H9 (cell line): ENCODE results near the gene MMD. TPM values are rescaled to one million over a fixed set of nuclear protein-coding genes. Genes with fewer than 3 reads are reported as not detected.
A peak's percentile ranks its signal among the peaks of the same experiment; 100 is the strongest.

ENCODE experiments used
- DNase-seq: peaks from one replicate; pipeline ENCODE4 v3.0.0-alpha.2; 2017
- H2AFZ ChIP-seq: one replicate; pipeline ENCODE4 v1.6.1; 2013; ENCODE audit warnings: mild to moderate bottlenecking, low read length, control low read depth, moderate library complexity
- H2AK5ac ChIP-seq: 2 replicates; pipeline ENCODE4 v1.6.1; 2013; ENCODE audit warnings: low read length, control low read depth, mixed read lengths; ENCODE audit not compliant: insufficient read length
- H2BK120ac ChIP-seq: one replicate; pipeline ENCODE4 v1.6.1; 2013; ENCODE audit warnings: low read depth, mild to moderate bottlenecking, low read length, control low read depth, inconsistent platforms; ENCODE audit not compliant: poor library complexity, severe bottlenecking
- H2BK12ac ChIP-seq: 2 replicates; pipeline ENCODE4 v1.6.1; 2013; ENCODE audit warnings: low read length, control low read depth, mixed read lengths, low read depth; ENCODE audit not compliant: insufficient read length
- H2BK15ac ChIP-seq: 2 replicates; pipeline ENCODE4 v1.6.1; 2013; ENCODE audit warnings: low read depth, low read length, control low read depth
- H2BK20ac ChIP-seq: one replicate; pipeline ENCODE4 v1.6.1; 2013; ENCODE audit warnings: low read depth, mild to moderate bottlenecking, low read length, control low read depth, inconsistent platforms; ENCODE audit not compliant: poor library complexity, severe bottlenecking
- H2BK5ac ChIP-seq: 2 replicates; pipeline ENCODE4 v1.6.1; 2013; ENCODE audit warnings: low read length, control low read depth, mixed read lengths; ENCODE audit not compliant: insufficient read length
- H3K14ac ChIP-seq: 2 replicates; pipeline ENCODE4 v1.6.1; 2013; ENCODE audit warnings: low read length, control low read depth; ENCODE audit not compliant: insufficient read depth
- H3K18ac ChIP-seq: 2 replicates; pipeline ENCODE4 v1.6.1; 2013; ENCODE audit warnings: low read depth, mild to moderate bottlenecking, mixed read lengths, low read length, control low read depth; ENCODE audit not compliant: insufficient read length
- H3K23ac ChIP-seq: 2 replicates; pipeline ENCODE4 v1.6.1; 2013; ENCODE audit warnings: low read length, control low read depth, mixed read lengths, low read depth; ENCODE audit not compliant: insufficient read length
- H3K23me2 ChIP-seq: 2 replicates; pipeline ENCODE4 v1.6.1; 2013; ENCODE audit warnings: low read depth, mild to moderate bottlenecking, mixed read lengths, low read length, control low read depth; ENCODE audit not compliant: insufficient read length, poor library complexity, severe bottlenecking
- H3K27ac ChIP-seq: 2 replicates; pipeline ENCODE4 v1.5.1; 2013; ENCODE audit warnings: low read length, control low read depth, mixed read lengths, low read depth; ENCODE audit not compliant: insufficient read length
- H3K27me3 ChIP-seq: 2 replicates; pipeline ENCODE4 v1.6.1; 2013; ENCODE audit warnings: low read length, control low read depth, inconsistent platforms; ENCODE audit not compliant: insufficient read depth
- H3K4ac ChIP-seq: 2 replicates; pipeline ENCODE4 v1.6.1; 2013; ENCODE audit warnings: low read depth, mild to moderate bottlenecking, control low read depth, inconsistent platforms, low read length, moderate library complexity
- H3K4me1 ChIP-seq: 2 replicates; pipeline ENCODE4 v1.6.1; 2013; ENCODE audit warnings: low read length, control low read depth, inconsistent platforms; ENCODE audit not compliant: insufficient read depth
- H3K4me2 ChIP-seq: 2 replicates; pipeline ENCODE4 v1.6.1; 2013; ENCODE audit warnings: low read length, control low read depth, mixed read lengths; ENCODE audit not compliant: insufficient read length, insufficient read depth
- H3K56ac ChIP-seq: 2 replicates; pipeline ENCODE4 v1.6.1; 2013; ENCODE audit warnings: low read depth, mild to moderate bottlenecking, mixed read lengths, low read length, control low read depth; ENCODE audit not compliant: insufficient read length
- H3K79me1 ChIP-seq: 2 replicates; pipeline ENCODE4 v1.6.1; 2013; ENCODE audit warnings: low read depth, mild to moderate bottlenecking, moderate library complexity, low read length, control low read depth, inconsistent platforms; ENCODE audit not compliant: insufficient read depth, poor library complexity, severe bottlenecking
- H3K79me2 ChIP-seq: 2 replicates; pipeline ENCODE4 v1.6.1; 2013; ENCODE audit warnings: low read length, control low read depth, inconsistent platforms; ENCODE audit not compliant: insufficient read depth
- H3K9ac ChIP-seq: 2 replicates; pipeline ENCODE4 v1.6.1; 2013; ENCODE audit warnings: low read length, control low read depth, mixed read lengths; ENCODE audit not compliant: insufficient read length; ENCODE audit errors: extremely low read depth
- H3K9me3 ChIP-seq: one replicate; pipeline ENCODE4 v1.6.1; 2013; ENCODE audit warnings: low read depth, low read length, inconsistent platforms; ENCODE audit not compliant: control insufficient read depth
- H3T11ph ChIP-seq: one replicate; pipeline ENCODE4 v1.6.1; 2013; ENCODE audit warnings: mild to moderate bottlenecking, low read length, control low read depth, inconsistent platforms
- H4K20me1 ChIP-seq: one replicate; pipeline ENCODE4 v1.6.1; 2013; ENCODE audit not compliant: control insufficient read depth, insufficient read length, insufficient read depth
- H4K5ac ChIP-seq: 2 replicates; pipeline ENCODE4 v1.6.1; 2013; ENCODE audit warnings: low read depth, mild to moderate bottlenecking, mixed read lengths, low read length, control low read depth; ENCODE audit not compliant: insufficient read length
- H4K8ac ChIP-seq: replicated peaks from 2 replicates; pipeline ENCODE4 v1.6.1; 2013; ENCODE audit warnings: low read length, control low read depth, mixed read lengths, low read depth; ENCODE audit not compliant: insufficient read length
- H4K91ac ChIP-seq: 2 replicates; pipeline ENCODE4 v1.6.1; 2013; ENCODE audit warnings: low read depth, mild to moderate bottlenecking, moderate library complexity, mixed read lengths, low read length, control low read depth; ENCODE audit not compliant: insufficient read length
- H3K27ac Mint-ChIP-seq, 3 experiments: 2 replicates in 2 of 3; 3 replicates in 1 of 3; pipeline ENCODE4 v1.8.0; 2020 to 2021; ENCODE audit warnings: mixed read lengths in 3 of 3, mild to moderate bottlenecking in 1 of 3, moderate library complexity in 1 of 3
- H3K27me3 Mint-ChIP-seq: 2 replicates; pipeline ENCODE4 v1.8.0; 2021; ENCODE audit warnings: low read depth, mild to moderate bottlenecking, moderate library complexity, mixed read lengths
- H3K36me3 Mint-ChIP-seq, 3 experiments: 2 replicates in 2 of 3; 3 replicates in 1 of 3; pipeline ENCODE4 v1.8.0; 2020 to 2021; ENCODE audit warnings: low read depth in 3 of 3, mixed read lengths in 3 of 3; ENCODE audit not compliant: insufficient read depth in 1 of 3
- H3K4me1 Mint-ChIP-seq, 2 experiments: 2 replicates each; pipeline ENCODE4 v1.8.0; 2020; ENCODE audit warnings: mixed read lengths in 2 of 2
- H3K4me3 Mint-ChIP-seq, 2 experiments: 2 replicates in 1 of 2; 3 replicates in 1 of 2; pipeline ENCODE4 v1.8.0; 2020 to 2021; ENCODE audit warnings: mild to moderate bottlenecking in 2 of 2, mixed read lengths in 2 of 2, moderate library complexity in 1 of 2
- H3K9me3 Mint-ChIP-seq, 2 experiments: 2 replicates in 1 of 2; 3 replicates in 1 of 2; pipeline ENCODE4 v1.8.0; 2020; ENCODE audit warnings: mild to moderate bottlenecking in 2 of 2, mixed read lengths in 2 of 2, moderate library complexity in 1 of 2
- WGBS: extraction: QIAGEN DNeasy Blood & Tissue Kit; methylation state at CpG from one replicate; pipeline ENCODE4 v1.1.7; 2013; ENCODE audit warnings: missing lambda C conversion rate, low lambda C conversion rate, mixed read lengths; ENCODE audit not compliant: insufficient read length; ENCODE audit errors: extremely low coverage; 5-methylcytosine and 5-hydroxymethylcytosine counted together
- total RNA-seq: library from RNA; stranded (reverse); gene quantifications from 2 replicates; pipeline ENCODE4 v1.2.1, GENCODE V29; 2021
- TF ChIP-seq, protein P1 (sequence below): fragments of 200-600 bp; sonication (generic); conservative IDR thresholded peaks from 3 replicates; pipeline ENCODE4 v1.8.0; 2021; ENCODE audit warnings: antibody characterized with exemption, mild to moderate bottlenecking

The MMD gene
- total RNA-seq, 1 experiment from 2014 or later: 24.0 TPM

DNA sequence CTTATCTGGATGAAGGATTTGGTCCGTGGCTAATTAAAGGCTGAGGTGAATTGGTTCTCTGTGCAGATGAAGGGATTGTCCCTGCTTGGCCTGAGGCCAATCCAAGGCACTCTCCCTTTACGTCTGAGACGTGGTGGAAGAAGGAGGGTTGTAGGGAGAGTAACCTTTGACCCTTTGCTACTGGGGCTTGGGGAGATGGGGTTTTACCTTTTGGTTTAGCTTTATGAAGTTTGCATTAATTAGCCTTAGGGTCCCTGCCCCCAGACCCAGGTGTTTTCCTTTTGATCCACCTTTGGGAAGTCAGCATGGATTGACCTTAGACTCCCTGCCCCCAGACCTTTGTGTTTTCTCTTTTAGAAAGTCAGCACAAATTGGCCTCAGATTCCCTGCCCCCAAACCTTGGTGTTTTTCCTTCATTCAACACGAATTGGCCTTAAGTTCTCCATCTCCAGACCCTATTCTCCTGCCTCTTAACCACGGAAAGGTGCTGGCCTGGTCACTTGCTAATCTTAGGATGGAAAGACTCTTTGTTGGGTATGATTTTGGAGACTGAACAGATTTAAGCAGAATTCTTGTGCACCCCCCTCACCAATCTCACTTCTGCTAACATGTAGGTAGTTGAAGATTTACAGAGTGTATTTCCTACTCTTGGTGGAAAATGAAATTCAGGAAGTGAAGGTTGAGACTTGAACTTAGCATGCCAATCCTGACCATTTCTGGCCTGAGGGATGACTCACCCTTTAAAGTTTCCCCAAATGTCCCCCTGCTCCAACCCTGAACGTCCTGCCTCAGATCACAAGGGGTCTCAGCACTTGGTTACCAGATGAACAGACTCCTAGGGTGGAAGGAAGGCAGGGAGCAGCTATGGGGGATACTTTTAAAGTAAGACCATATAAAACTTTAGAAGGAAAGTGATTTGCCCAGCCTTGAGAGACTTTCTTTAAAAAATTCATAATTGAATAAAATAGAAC lies 23.1 kb upstream of the MMD start:
- no peak for DNase-seq
- H3K4me2 ChIP-seq: no peak overlapping the region

More for the DNA sequence above, 23.1 kb upstream of the MMD start:
- no peak overlapping the region for H3K4ac ChIP-seq
- H4K5ac ChIP-seq: no peak overlapping the region
- no peak overlapping the region for H4K91ac ChIP-seq
- Mint-ChIP-seq H3K27me3 (no peaks in the 10 kb centered on the region; the same call in 1 of the 2 replicates), H3K4me3 (no peak overlapping the region), H3K27ac (peak overlapping the region in 1 of 3 experiments; percentile 14; a peak in 1 of 7 replicates), H3K36me3 (no peaks in the 10 kb centered on the region), H3K9me3 (peaks cover 0 to 4% of the 10 kb centered on the region in 2 experiments; a peak in 1 of 5 replicates), H3K4me1 (peaks cover 9 to 15% of the 10 kb centered on the region in 2 experiments)
- no peaks in the 10 kb centered on the region for H3K27me3 ChIP-seq
- H2BK20ac ChIP-seq: no peak overlapping the region
- no peak overlapping the region for H3K27ac ChIP-seq
- H3K23me2 ChIP-seq: no peaks in the 10 kb centered on the region
- no peaks in the 10 kb centered on the region for H3K79me1 ChIP-seq
- H3K23ac ChIP-seq: no peak overlapping the region
- no peak overlapping the region for H2BK5ac ChIP-seq
- H3K9me3 ChIP-seq: no peaks in the 10 kb centered on the region
- TF ChIP-seq, protein P1, sequence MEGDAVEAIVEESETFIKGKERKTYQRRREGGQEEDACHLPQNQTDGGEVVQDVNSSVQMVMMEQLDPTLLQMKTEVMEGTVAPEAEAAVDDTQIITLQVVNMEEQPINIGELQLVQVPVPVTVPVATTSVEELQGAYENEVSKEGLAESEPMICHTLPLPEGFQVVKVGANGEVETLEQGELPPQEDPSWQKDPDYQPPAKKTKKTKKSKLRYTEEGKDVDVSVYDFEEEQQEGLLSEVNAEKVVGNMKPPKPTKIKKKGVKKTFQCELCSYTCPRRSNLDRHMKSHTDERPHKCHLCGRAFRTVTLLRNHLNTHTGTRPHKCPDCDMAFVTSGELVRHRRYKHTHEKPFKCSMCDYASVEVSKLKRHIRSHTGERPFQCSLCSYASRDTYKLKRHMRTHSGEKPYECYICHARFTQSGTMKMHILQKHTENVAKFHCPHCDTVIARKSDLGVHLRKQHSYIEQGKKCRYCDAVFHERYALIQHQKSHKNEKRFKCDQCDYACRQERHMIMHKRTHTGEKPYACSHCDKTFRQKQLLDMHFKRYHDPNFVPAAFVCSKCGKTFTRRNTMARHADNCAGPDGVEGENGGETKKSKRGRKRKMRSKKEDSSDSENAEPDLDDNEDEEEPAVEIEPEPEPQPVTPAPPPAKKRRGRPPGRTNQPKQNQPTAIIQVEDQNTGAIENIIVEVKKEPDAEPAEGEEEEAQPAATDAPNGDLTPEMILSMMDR: no peak
- no peaks in the 10 kb centered on the region for H4K20me1 ChIP-seq
- H3K56ac ChIP-seq: no peak overlapping the region
- no peak overlapping the region for H3T11ph ChIP-seq
- no peak overlapping the region for H2BK15ac ChIP-seq
- H2AK5ac ChIP-seq: no peak overlapping the region
- no peak overlapping the region for H3K14ac ChIP-seq
- H3K79me2 ChIP-seq: no peaks in the 10 kb centered on the region
- H2BK120ac ChIP-seq: no peak overlapping the region
- H3K9ac ChIP-seq: no peak overlapping the region
- H4K8ac ChIP-seq: no peak overlapping the region
- H3K4me1 ChIP-seq: no peaks in the 10 kb centered on the region; the same call in 1 of the 2 replicates
- H2BK12ac ChIP-seq: no peak overlapping the region
- H3K18ac ChIP-seq: no peak overlapping the region
- no CpG with 5 or more reads among the region's 6 CpGs for WGBS
- no peak overlapping the region for H2AFZ ChIP-seq
